NCI-H460 (cell line): Measurements from ENCODE around the gene EMX2. TPM values are rescaled to one million over a fixed set of nuclear protein-coding genes. Genes with fewer than 3 reads are reported as not detected.

Experiments used
- DNase-seq: peaks from one replicate; pipeline ENCODE4 v3.0.0-alpha.2; 2016; ENCODE audit warnings: low read depth; ENCODE audit errors: extremely low read depth
- total RNA-seq: library from RNA; depleted of rRNA; stranded (reverse); fragments of >200 nt; shearing (Covaris generic); gene quantifications from 2 replicates; pipeline ENCODE4 v1.2.3, GENCODE V29; 2014; rRNA removed

Gene EMX2
- total RNA-seq, 1 experiment from 2014 or later = not detected

DNA sequence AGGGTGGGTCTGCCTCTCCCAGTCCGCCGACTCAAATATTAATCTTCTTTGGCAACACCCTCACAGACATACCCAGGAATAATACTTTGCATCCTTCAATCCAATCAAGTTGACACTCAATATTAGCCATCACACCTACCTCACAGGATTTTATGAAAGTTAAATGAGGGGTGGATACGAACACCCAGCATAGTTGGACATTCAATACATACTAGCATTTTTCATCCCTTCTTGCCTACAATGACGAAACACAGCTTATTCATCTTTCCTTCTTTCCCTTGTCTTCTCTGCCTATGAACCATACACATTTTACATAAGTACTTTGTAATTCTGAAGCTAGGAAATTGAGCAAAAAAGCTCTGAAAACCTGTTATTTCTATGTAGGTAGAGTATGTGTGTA lies 48.5 kb downstream of the EMX2 start:
- DNase-seq = no peak

DNA sequence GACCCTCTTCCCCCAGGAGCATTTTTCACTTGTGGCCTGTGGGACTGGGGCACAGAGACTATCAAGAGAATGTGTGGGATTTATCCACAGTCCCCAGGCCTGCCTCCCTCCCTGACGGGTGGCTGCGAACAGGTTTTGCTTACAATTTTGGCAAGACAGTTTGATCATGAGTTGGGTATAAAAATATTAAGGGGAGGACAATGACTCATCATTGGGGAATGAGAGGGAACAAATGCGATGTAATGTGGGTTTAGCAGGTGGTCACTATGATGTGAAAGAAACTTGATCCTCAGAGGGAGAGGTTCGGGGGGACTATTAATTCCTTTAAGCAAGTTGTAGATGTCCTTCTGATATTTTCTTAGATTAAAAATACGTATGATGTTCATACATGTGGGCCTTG lies 52.2 kb downstream of the EMX2 start:
- no peak for DNase-seq

DNA sequence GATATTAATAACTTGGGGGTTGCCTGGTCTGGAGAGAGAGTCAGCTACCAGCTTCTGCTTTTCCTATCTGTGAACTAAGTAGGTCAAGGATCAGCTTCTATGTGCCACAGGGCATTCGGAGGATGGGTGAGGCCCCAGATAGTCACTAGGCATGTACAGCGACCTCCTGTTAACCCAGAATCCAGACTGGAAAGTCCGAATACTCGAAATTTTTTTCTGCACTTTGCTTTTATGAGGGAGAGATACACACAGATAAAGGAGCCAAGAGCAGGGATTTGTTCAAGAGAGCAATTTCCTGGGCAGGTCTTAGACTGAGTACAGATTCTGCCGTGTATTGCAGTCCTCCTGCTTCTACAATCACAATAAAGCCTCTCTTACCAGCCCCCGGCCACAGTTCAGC lies 54.2 kb downstream of the EMX2 start:
- no peak for DNase-seq

DNA sequence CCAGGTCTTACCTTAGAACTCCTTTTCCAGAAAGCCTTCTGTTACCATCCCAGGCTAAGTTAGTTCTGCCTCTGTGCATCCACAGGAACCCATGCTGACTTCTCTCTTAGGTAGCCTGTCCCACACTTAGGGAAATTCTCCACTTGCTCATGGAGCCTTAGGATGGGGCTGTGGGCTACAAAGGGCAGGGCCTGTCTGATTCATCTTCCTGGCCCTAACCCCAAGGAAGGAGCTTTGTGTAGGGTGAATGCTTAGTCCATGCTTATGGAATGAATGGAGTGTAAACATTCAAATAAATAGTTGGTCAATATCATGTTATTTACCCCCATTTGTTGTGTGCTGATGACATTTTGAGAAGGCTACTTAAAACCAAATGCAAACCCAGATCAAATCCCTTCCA lies 54.7 kb downstream of the EMX2 start:
- DNase-seq = no peak

Other genes starting within 250 kb of the EMX2 start
- 38.6 and 42.8 TPM in 2 replicates for gene PDZD8, start 167.3 kb upstream of the EMX2 start, total RNA-seq